ENCODE results near the gene LPO.

Gene LPO

GRCh38 chr17:58276423-58276822 lies 38.0 kb downstream of the LPO start:
- Histone ChIP-seq H3K4me1 (ENCODE audit: insufficient read depth, low read length) (no peaks in the 10 kb centered on the region), H4K20me1 (ENCODE audit: insufficient read depth, low read length) (0 out of 2 replicates have a peak, but pooled peaks cover 2% of the 10 kb centered on the region), H3K27me3 (ENCODE audit: insufficient read depth, low read length, poor library complexity) (no peaks in the 10 kb centered on the region), H3K36me3 (ENCODE audit: insufficient read depth, low read length) (no peaks in the 10 kb centered on the region), H3K9me3 (ENCODE audit: insufficient read depth, low read length, severe bottlenecking) (no peaks in the 10 kb centered on the region), H3K4me2 (ENCODE audit: insufficient read depth, low read length) (no peak overlapping the region), H3K27ac (ENCODE audit: low read length) (no peak overlapping the region), H3K79me2 (ENCODE audit: insufficient read depth, low read length) (no peaks in the 10 kb centered on the region), H2AFZ (ENCODE audit: low read depth, low read length) (no peak overlapping the region), H3K9ac (ENCODE audit: low read depth, low read length) (no peak overlapping the region), H3K4me3 (ENCODE audit: low read depth in 1 of 2, low read length in 2 of 2) (no peak overlapping the region)
- DNase-seq, result no peak
- no peak for ATAC-seq (ENCODE audit: insufficient read depth, low read depth)
- TF ChIP-seq CTCF (IDR thresholded peaks at IDR 0.05; ENCODE audit: borderline replicate concordance, extremely low read depth, low read length, poor library complexity, severe bottlenecking) (peak; percentile 16), EZH2 (IDR thresholded peaks at IDR 0.05; ENCODE audit: borderline replicate concordance, low read depth, low read length, severe bottlenecking) (no peak)

- Histone ChIP-seq H3K4me2 (ENCODE audit: insufficient read depth, low read length) (no peak overlapping the region), H3K27ac (ENCODE audit: low read length) (no peak overlapping the region), H3K27me3 (ENCODE audit: insufficient read depth, low read length, poor library complexity) (no peaks in the 10 kb centered on the region), H3K79me2 (ENCODE audit: insufficient read depth, low read length) (no peaks in the 10 kb centered on the region), H3K9ac (ENCODE audit: low read depth, low read length) (no peak overlapping the region), H3K4me1 (ENCODE audit: insufficient read depth, low read length) (peaks cover 5% of the 10 kb centered on the region; the same call in 1 of the 2 replicates), H4K20me1 (ENCODE audit: insufficient read depth, low read length) (0 out of 2 replicates have a peak, but pooled peaks cover 2% of the 10 kb centered on the region), H3K36me3 (ENCODE audit: insufficient read depth, low read length) (no peaks in the 10 kb centered on the region), H2AFZ (ENCODE audit: low read depth, low read length) (no peak overlapping the region), H3K4me3 (ENCODE audit: low read depth in 1 of 2, low read length in 2 of 2) (no peak overlapping the region), H3K9me3 (ENCODE audit: insufficient read depth, low read length, severe bottlenecking) (no peaks in the 10 kb centered on the region)
- peak; percentile 35 for DNase-seq
- peak; percentile 64; the same call in 2 of the 3 replicates for ATAC-seq (ENCODE audit: insufficient read depth, low read depth)
- TF ChIP-seq EZH2 (IDR thresholded peaks at IDR 0.05; ENCODE audit: borderline replicate concordance, low read depth, low read length, severe bottlenecking), result no peak
- peak; percentile 63 for TF ChIP-seq CTCF (IDR thresholded peaks at IDR 0.05; ENCODE audit: borderline replicate concordance, extremely low read depth, low read length, poor library complexity, severe bottlenecking)
These were observed 38.9 kb downstream of the LPO start for GRCh38 chr17:58277107-58277801.

GRCh38 chr17:58277802-58278595 lies 39.6 kb downstream of the LPO start:
- 0 out of 2 replicates have a peak, but pooled peaks cover 2% of the 10 kb centered on the region for H4K20me1 ChIP-seq (ENCODE audit: insufficient read depth, low read length)
- no peaks in the 10 kb centered on the region for H3K9me3 ChIP-seq (ENCODE audit: insufficient read depth, low read length, severe bottlenecking)
- no peaks in the 10 kb centered on the region for H3K36me3 ChIP-seq (ENCODE audit: insufficient read depth, low read length)
- no peak for TF ChIP-seq EZH2 (IDR thresholded peaks at IDR 0.05; ENCODE audit: borderline replicate concordance, low read depth, low read length, severe bottlenecking)
- TF ChIP-seq CTCF (IDR thresholded peaks at IDR 0.05; ENCODE audit: borderline replicate concordance, extremely low read depth, low read length, poor library complexity, severe bottlenecking), result no peak
- H3K27me3 ChIP-seq (ENCODE audit: insufficient read depth, low read length, poor library complexity), result no peaks in the 10 kb centered on the region
- DNase-seq (no peak), ATAC-seq (ENCODE audit: insufficient read depth, low read depth) (no peak)
- H3K79me2 ChIP-seq (ENCODE audit: insufficient read depth, low read length), result no peaks in the 10 kb centered on the region
- no peak overlapping the region for H3K27ac ChIP-seq (ENCODE audit: low read length)
- no peak overlapping the region for H3K4me3 ChIP-seq (ENCODE audit: low read depth in 1 of 2, low read length in 2 of 2)
- no peak overlapping the region for H3K9ac ChIP-seq (ENCODE audit: low read depth, low read length)
- H2AFZ ChIP-seq (ENCODE audit: low read depth, low read length), result no peak overlapping the region
- H3K4me2 ChIP-seq (ENCODE audit: insufficient read depth, low read length), result no peak overlapping the region
- H3K4me1 ChIP-seq (ENCODE audit: insufficient read depth, low read length), result peaks cover 5% of the 10 kb centered on the region; the same call in 1 of the 2 replicates
